NCI-H2081 treated with DMSO at 0.1 percent for 48 hours (cell line): Measurements from ENCODE around the gene XIST.
"Not testable (repeated sequence)": the region's sequence is repeated elsewhere in the genome, so short reads cannot be mapped to it uniquely, and the experiment has no call there.

Experiments
- DNase-seq: peaks from one replicate; lab custom pipeline; 2025; lab: John Stamatoyannopoulos, UW

The XIST gene

DNA sequence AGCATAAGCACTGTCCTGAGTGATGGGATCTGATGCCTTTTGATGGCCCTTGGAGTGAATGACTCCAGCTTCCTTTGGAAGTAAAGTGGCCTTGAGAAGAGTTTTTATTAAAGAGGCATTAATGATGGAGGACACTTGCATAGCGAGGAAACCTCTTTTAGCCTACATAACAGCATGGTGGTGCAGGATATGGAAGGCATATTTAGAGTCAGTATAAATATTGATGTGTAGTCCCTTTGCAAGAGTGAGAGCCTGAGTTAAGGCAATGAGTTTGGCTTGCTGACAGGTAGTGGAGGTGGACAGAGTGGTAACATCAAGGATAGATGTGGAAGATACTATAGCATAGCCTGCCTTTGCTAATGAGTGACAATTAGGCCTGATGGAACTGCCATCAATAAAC is 48.4 kb downstream of the XIST start:
- DNase-seq: not testable (repeated sequence)

- no peak for DNase-seq
These were observed 52.6 kb downstream of the XIST start for GRCh38 chrX:73799888-73800287.

- not testable (repeated sequence) for DNase-seq
These were observed 60.0 kb downstream of the XIST start for GRCh38 chrX:73792511-73792910.

- DNase-seq: no peak
These were observed 67.0 kb downstream of the XIST start for GRCh38 chrX:73785493-73785892.
